Stimulated activated CD8-positive, alpha-beta memory T cell treated with anti-CD3 and anti-CD28 coated beads, Interleukin-7, amount 100 ng/mL, for 24 hours (primary cell): ENCODE results near the gene KREMEN1.

Experiments
- DNase-seq: peaks from one replicate; pipeline ENCODE4 v3.0.0-alpha.2; 2020; ENCODE audit warnings: low read depth

Gene KREMEN1

GRCh38 chr22:29048822-29049654 is 23.8 kb upstream of the KREMEN1 start:
- DNase-seq, result no peak

- DNase-seq, result no peak
Measured at GRCh38 chr22:29049655-29050263, 23.1 kb upstream of the KREMEN1 start.

- no peak for DNase-seq
Measured at GRCh38 chr22:29050457-29050856, 22.4 kb upstream of the KREMEN1 start.

- no peak for DNase-seq
Measured at GRCh38 chr22:29053048-29053702, 19.7 kb upstream of the KREMEN1 start.

GRCh38 chr22:29054251-29054767 is 18.5 kb upstream of the KREMEN1 start:
- DNase-seq, result no peak

- no peak for DNase-seq
Measured at GRCh38 chr22:29055192-29055830, 17.5 kb upstream of the KREMEN1 start.

GRCh38 chr22:29056472-29056871 is 16.4 kb upstream of the KREMEN1 start:
- DNase-seq, result no peak

- DNase-seq, result no peak
Measured at GRCh38 chr22:29060251-29060869, 12.5 kb upstream of the KREMEN1 start.

- no peak for DNase-seq
Measured at GRCh38 chr22:29060931-29061330, 11.9 kb upstream of the KREMEN1 start.

GRCh38 chr22:29061773-29062172 is 11.1 kb upstream of the KREMEN1 start, which contains the start of gene C22orf31:
C22orf31 (minus strand) TSS chr22:29061831; CDS start chr22:29061792, 39 bp downstream.
- DNase-seq, result no peak

GRCh38 chr22:29062286-29062821 is 10.5 kb upstream of the KREMEN1 start:
- DNase-seq, result no peak

- DNase-seq, result no peak
Measured at GRCh38 chr22:29065468-29066190, 7.2 kb upstream of the KREMEN1 start.

GRCh38 chr22:29069463-29069862 is 3.4 kb upstream of the KREMEN1 start:
- no peak for DNase-seq

GRCh38 chr22:29070490-29070889 is 2.3 kb upstream of the KREMEN1 start:
- DNase-seq, result no peak

- no peak for DNase-seq
Measured at GRCh38 chr22:29071261-29072045, 1.4 kb upstream of the KREMEN1 start.

- DNase-seq, result peak; percentile 51
Measured at GRCh38 chr22:29072193-29072978, 449 bp upstream of the KREMEN1 start.

GRCh38 chr22:29073618-29074275 is 912 bp downstream of the KREMEN1 start:
- DNase-seq, result no peak

GRCh38 chr22:29074276-29074772 is 1.5 kb downstream of the KREMEN1 start:
- no peak for DNase-seq
